ENCODE data around the gene MPG. TPM values are rescaled to one million over a fixed set of nuclear protein-coding genes. Genes with fewer than 3 reads are reported as not detected.

The MPG gene
- total RNA-seq, 4 donors from 2014 or later = 46.8 to 84.8 (median 61.0) TPM

DNA sequence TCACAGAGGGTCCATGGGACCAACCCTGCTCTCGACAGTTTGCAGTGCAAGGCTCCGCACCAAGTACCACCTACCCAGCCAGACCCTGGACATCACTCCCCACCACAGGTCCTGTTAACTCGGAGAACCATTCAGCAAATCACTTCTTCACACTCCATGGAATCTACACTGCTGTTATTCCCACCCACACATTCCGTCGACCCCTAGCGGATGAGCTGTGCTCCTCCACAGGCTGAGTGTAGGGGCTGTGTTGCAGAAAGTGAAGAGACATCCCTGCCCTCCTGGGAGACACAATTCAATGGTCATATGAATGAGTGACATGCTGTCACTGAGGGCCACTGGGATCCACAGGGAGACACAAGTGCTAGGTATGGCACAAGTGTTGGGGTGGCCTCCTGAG is 27.5 kb downstream of the MPG start:
- TF ChIP-seq, protein P1, sequence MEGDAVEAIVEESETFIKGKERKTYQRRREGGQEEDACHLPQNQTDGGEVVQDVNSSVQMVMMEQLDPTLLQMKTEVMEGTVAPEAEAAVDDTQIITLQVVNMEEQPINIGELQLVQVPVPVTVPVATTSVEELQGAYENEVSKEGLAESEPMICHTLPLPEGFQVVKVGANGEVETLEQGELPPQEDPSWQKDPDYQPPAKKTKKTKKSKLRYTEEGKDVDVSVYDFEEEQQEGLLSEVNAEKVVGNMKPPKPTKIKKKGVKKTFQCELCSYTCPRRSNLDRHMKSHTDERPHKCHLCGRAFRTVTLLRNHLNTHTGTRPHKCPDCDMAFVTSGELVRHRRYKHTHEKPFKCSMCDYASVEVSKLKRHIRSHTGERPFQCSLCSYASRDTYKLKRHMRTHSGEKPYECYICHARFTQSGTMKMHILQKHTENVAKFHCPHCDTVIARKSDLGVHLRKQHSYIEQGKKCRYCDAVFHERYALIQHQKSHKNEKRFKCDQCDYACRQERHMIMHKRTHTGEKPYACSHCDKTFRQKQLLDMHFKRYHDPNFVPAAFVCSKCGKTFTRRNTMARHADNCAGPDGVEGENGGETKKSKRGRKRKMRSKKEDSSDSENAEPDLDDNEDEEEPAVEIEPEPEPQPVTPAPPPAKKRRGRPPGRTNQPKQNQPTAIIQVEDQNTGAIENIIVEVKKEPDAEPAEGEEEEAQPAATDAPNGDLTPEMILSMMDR (IDR thresholded peaks at IDR 0.05) = no peak
- no peak for TF ChIP-seq POLR2A (IDR thresholded peaks at IDR 0.05)
- no peak overlapping the region for H3K4me3 ChIP-seq (ENCODE audit: low read depth, poor library complexity, severe bottlenecking)
- WGBS, 2 donors = 92 to 96% methylated on average over 6 of the region's 6 CpGs
- no peak for DNase-seq (ENCODE audit: low spot score in 2 of 2)
- intact Hi-C loops (cut with DNase I; ENCODE audit: low total_unique reads) = loop anchor here (5.0 kb wide), 1 partner anchor 77 kb away; the partner anchor contains the start of gene HBQ1

DNA sequence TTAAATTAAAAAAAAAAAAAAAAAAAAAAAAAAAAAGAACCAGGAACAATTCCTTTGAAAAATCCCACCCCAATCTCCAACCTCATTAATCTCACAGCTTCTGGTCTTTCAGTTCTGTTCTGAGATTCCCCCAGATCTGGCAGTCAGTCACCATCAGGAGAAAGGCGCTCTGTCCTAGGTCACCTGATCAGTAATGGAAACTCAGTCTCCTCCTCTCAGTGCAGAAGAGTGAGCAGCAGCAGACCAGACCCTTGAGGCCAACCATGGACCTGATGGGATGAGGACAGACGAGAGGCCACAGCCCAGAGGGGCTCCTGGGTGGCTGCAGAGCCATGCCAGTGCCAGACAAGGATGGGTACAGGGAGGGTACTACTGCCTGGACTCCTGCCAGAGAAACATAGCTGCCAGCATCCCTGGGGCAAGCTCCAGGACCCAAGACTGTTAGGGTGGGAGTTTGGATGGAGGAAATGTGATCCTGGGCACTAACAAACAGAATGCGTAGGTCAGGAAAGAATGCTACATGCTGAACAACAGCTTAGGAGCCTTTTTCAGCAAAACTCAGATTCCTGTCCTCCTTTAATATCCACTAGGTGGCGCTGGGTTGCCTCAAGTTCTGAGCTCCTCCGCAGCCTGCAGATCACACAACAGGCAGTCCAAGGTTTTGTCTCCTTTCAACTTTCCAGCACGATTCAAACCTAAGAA is 28.7 kb downstream of the MPG start:
- TF ChIP-seq, protein P1 (IDR thresholded peaks at IDR 0.05) = peak in 1 of 3 donors; percentile 39
- TF ChIP-seq POLR2A (IDR thresholded peaks at IDR 0.05) = no peak
- intact Hi-C loops (cut with DNase I; ENCODE audit: low total_unique reads) = loop anchor here (5.0 kb wide), 1 partner anchor 76 kb away; the partner anchor contains the start of gene HBQ1
- peak in 1 of 2 donors; percentile 60 for DNase-seq (ENCODE audit: low spot score in 2 of 2)
- 31 to 36% methylated on average over 6 of the region's 6 CpGs for WGBS, 2 donors
- H3K4me3 ChIP-seq (ENCODE audit: low read depth, poor library complexity, severe bottlenecking) = no peak overlapping the region

DNA sequence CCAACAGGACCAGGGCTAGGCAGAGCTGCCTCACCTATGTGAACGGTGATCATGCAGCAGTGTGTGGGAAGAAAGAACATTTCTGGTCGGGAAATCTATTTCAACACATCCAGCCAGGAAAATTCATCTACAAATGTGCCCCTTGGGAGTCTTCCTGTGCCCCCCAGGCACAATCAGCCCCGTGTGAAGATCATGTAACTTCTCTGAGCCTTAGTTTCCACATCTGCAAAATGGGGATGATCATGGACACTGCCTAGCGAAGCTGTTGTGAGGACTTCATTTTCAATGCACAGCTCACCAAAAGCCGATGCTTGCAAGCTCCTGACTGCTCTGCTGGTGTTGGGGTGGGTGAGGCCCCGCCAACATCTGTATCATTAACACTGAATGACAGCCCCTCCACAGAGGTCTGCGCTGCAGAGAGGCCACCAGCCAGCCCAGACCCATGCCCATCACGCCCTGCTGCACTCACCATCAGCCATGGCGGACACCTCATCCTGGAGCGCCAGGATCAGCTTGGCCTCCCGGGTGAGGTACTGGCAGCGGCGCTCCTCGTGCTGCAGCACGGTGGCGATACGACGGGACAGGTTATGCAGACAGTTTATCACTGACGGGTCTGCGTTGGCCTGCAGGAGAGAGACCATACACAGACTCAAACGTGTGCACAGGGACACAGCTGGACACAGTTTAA is 34.3 kb downstream of the MPG start:
- 91 to 93% methylated on average over 18 to 21 of the region's 21 CpGs for WGBS, 2 donors
- DNase-seq (ENCODE audit: low spot score in 2 of 2) = no peak
- intact Hi-C loops (cut with DNase I; ENCODE audit: low total_unique reads) = no loop called here
- no peak overlapping the region for H3K4me3 ChIP-seq (ENCODE audit: low read depth, poor library complexity, severe bottlenecking)
- TF ChIP-seq POLR2A (IDR thresholded peaks at IDR 0.05) = no peak
- TF ChIP-seq, protein P1 (IDR thresholded peaks at IDR 0.05) = no peak

DNA sequence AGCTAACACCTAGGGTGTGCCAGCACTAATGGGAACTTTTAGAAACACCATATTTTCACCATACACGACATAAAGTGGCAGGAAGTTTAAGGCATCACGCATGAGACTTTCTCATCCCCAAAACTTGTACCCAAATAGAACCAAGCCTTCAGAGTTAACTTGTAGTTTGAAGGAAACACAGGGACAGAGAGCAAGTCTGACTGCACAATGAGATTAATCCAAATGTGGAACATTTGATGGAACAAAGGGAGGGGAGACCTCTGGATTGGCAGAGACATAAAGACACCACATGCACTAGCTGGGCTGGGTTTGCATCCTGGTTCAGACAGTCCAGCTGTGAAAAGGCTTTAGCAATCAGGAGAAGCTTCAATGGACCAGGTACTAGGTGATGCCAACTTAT is 36.3 kb downstream of the MPG start:
- WGBS, 2 donors = 87 to 98% methylated on average over 2 of the region's 2 CpGs
- H3K4me3 ChIP-seq (ENCODE audit: low read depth, poor library complexity, severe bottlenecking) = no peak overlapping the region
- no peak for DNase-seq (ENCODE audit: low spot score in 2 of 2)
- intact Hi-C loops (cut with DNase I; ENCODE audit: low total_unique reads) = no loop called here
- TF ChIP-seq, protein P1 (IDR thresholded peaks at IDR 0.05) = no peak
- TF ChIP-seq POLR2A (IDR thresholded peaks at IDR 0.05) = no peak

DNA sequence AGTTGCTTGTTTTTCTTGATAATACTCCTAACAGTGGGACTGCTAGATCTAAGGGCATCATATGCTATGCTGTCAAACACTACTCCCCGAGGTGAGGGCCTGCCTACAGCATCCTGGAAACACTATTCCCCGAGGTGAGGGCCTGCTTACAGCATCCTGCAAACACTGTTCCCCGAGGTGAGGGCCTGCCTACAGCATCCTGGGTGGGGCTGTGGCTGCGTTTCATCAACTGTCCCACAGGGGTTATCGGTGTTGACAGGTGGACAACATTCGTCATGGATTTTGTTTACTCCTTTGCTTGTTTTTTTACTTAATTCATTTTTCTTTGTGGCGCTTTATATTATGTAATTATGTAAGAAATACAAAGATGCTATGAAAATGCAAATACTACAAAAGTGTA is 38.0 kb downstream of the MPG start:
- intact Hi-C loops (cut with DNase I; ENCODE audit: low total_unique reads) = no loop called here
- no peak for TF ChIP-seq POLR2A (IDR thresholded peaks at IDR 0.05)
- TF ChIP-seq, protein P1 (IDR thresholded peaks at IDR 0.05) = no peak
- H3K4me3 ChIP-seq (ENCODE audit: low read depth, poor library complexity, severe bottlenecking) = no peak overlapping the region
- 81 to 86% methylated on average over 7 of the region's 7 CpGs for WGBS, 2 donors
- DNase-seq (ENCODE audit: low spot score in 2 of 2) = no peak

All from lower leg skin (tissue), 4 donors.